Endothelial cell of umbilical vein (primary cell): Measurements from ENCODE around the gene CAMP. TPM values are rescaled to one million over a fixed set of nuclear protein-coding genes. Genes with fewer than 3 reads are reported as not detected.

Experiments
- BruUV-seq: library from RNA; stranded (reverse); fragments of 400-500 nt; replicated peaks from 2 replicates; lab custom pipeline; 2021; lab: Mats Ljungman, UMichigan
- CTCF ChIA-PET: fragments of 300-600, 350-600 bp; sonication (Branson Sonifier 250); formaldehyde crosslinking; loops from one replicate; lab custom pipeline; 2021; ENCODE audit warnings: antibody characterized with exemption, inconsistent platforms; lab: Charles Lee
- POLR2A ChIA-PET: fragments of 300-600, 350-600 bp; sonication (Branson Sonifier 250); formaldehyde crosslinking; loops from one replicate; lab custom pipeline; 2021; ENCODE audit warnings: antibody characterized with exemption, inconsistent platforms; lab: Charles Lee
- DNase-seq: peaks from one replicate; pipeline ENCODE4 v3.0.0-alpha.2; 2011; ENCODE audit warnings: low read depth, low spot score
- FAIRE-seq: peaks from 2 replicates; lab custom pipeline; 2011; peaks lifted over from hg19 to GRCh38; lab: Jason Lieb, UNC
- H2AFZ ChIP-seq: 2 replicates; pipeline ENCODE4 v1.6.0; 2012; ENCODE audit warnings: low read depth, low read length, control low read depth, inconsistent platforms
- H3K27ac ChIP-seq: 2 replicates; pipeline ENCODE4 v1.5.1; 2011; ENCODE audit warnings: low read depth, mild to moderate bottlenecking, control low read depth, low read length, moderate library complexity; ENCODE audit not compliant: insufficient read depth
- H3K27me3 ChIP-seq, 2 experiments: 2 replicates each; pipeline versions ENCODE4 v1.6.0 to v1.6.1; 2011; ENCODE audit warnings: low read length in 2 of 2, mixed read lengths in 1 of 2; ENCODE audit not compliant: control insufficient read depth in 2 of 2, insufficient read depth in 2 of 2
- H3K36me3 ChIP-seq, 2 experiments: 2 replicates in 1 of 2; 3 replicates in 1 of 2; pipeline ENCODE4 v1.5.1; 2011; ENCODE audit warnings: low read length in 2 of 2, mild to moderate bottlenecking in 1 of 2, moderate library complexity in 1 of 2; ENCODE audit not compliant: control insufficient read depth in 2 of 2, insufficient read depth in 2 of 2; ENCODE audit errors: extremely low read depth in 1 of 2
- H3K4me1 ChIP-seq: 3 replicates; pipeline ENCODE4 v1.5.1; 2011; ENCODE audit warnings: mild to moderate bottlenecking, low read length; ENCODE audit not compliant: control insufficient read depth, insufficient read depth; ENCODE audit errors: extremely low read depth
- H3K4me2 ChIP-seq: 2 replicates; pipeline ENCODE4 v1.6.1; 2011; ENCODE audit warnings: low read length, control low read depth, mixed read lengths; ENCODE audit not compliant: insufficient read depth
- H3K4me3 ChIP-seq, 3 experiments: fragments of 200-600 bp in 1 of 3; sonication (generic), shearing (Covaris generic) in 1 of 3; replicated peaks in 1 of 3; 2 replicates each; pipeline ENCODE4 v1.5.1; 2011 to 2016; ENCODE audit warnings: control low read depth in 3 of 3, low read length in 3 of 3, mild to moderate bottlenecking in 2 of 3, inconsistent platforms in 1 of 3, low read depth in 1 of 3, moderate library complexity in 1 of 3; ENCODE audit not compliant: insufficient read depth in 1 of 3
- H3K79me2 ChIP-seq: 2 replicates; pipeline ENCODE4 v1.6.0; 2012; ENCODE audit warnings: low read length, inconsistent platforms; ENCODE audit not compliant: control insufficient read depth, insufficient read depth
- H3K9ac ChIP-seq: replicated peaks from 2 replicates; pipeline ENCODE3; 2011; ENCODE audit warnings: low read length, control low read depth; ENCODE audit not compliant: insufficient read depth; ENCODE audit errors: extremely low read depth
- H3K9me1 ChIP-seq: replicated peaks from 3 replicates; pipeline ENCODE4 v1.6.0; 2011; ENCODE audit warnings: mild to moderate bottlenecking, low read length; ENCODE audit not compliant: control insufficient read depth, insufficient read depth; ENCODE audit errors: extremely low read depth
- H3K9me3 ChIP-seq: replicated peaks from 2 replicates; pipeline ENCODE4 v1.5.1; 2012; ENCODE audit warnings: low read length, inconsistent platforms; ENCODE audit not compliant: control insufficient read depth, insufficient read depth
- H4K20me1 ChIP-seq: replicated peaks from 2 replicates; pipeline ENCODE3; 2011; ENCODE audit warnings: mild to moderate bottlenecking, low read length; ENCODE audit not compliant: control insufficient read depth, insufficient read depth; ENCODE audit errors: extremely low read depth
- CTCF ChIP-seq, 2 donors: IDR thresholded peaks; 1 replicate in 1 of 2; 2 replicates in 1 of 2; pipeline ENCODE4 v1.5.1; 2011; ENCODE audit warnings: low read length in 2 of 2, mild to moderate bottlenecking in 2 of 2, moderate library complexity in 2 of 2, control low read depth in 1 of 2, inconsistent platforms in 1 of 2, low read depth in 1 of 2; ENCODE audit not compliant: insufficient read depth in 1 of 2; ENCODE audit errors: extremely low read depth in 1 of 2
- EZH2 ChIP-seq: IDR thresholded peaks from 2 replicates; pipeline ENCODE4 v1.6.1; 2012; ENCODE audit warnings: borderline replicate concordance, low read depth, mild to moderate bottlenecking, moderate library complexity, low read length, inconsistent platforms; ENCODE audit not compliant: severe bottlenecking
- FOS ChIP-seq: IDR thresholded peaks from 2 replicates; pipeline ENCODE4 v1.6.1; 2011; ENCODE audit warnings: mild to moderate bottlenecking, low read length, moderate library complexity, borderline replicate concordance; ENCODE audit not compliant: insufficient read depth
- GATA2 ChIP-seq: IDR thresholded peaks from 2 replicates; pipeline ENCODE4 v1.7.0; 2011; ENCODE audit warnings: low read depth, mild to moderate bottlenecking, moderate library complexity, mixed read lengths, low read length; ENCODE audit not compliant: insufficient read length, insufficient read depth
- JUN ChIP-seq: IDR thresholded peaks from 2 replicates; pipeline ENCODE4 v1.6.1; 2011; ENCODE audit warnings: borderline replicate concordance, low read depth; ENCODE audit not compliant: insufficient read length, insufficient read depth
- MAX ChIP-seq: IDR thresholded peaks from 2 replicates; pipeline ENCODE4 v1.6.1; 2011; ENCODE audit not compliant: insufficient read depth, insufficient read length
- MYC ChIP-seq: IDR thresholded peaks from one replicate; pipeline ENCODE4 v1.6.1; 2011; ENCODE audit warnings: mild to moderate bottlenecking, low read depth, low read length
- POLR2A ChIP-seq: IDR thresholded peaks from 2 replicates; pipeline ENCODE4 v1.6.1; 2012; ENCODE audit warnings: low read depth, mild to moderate bottlenecking, control low read depth, low read length
- POLR2AphosphoS5 ChIP-seq: IDR thresholded peaks from 2 replicates; pipeline ENCODE4 v1.6.1; 2012; ENCODE audit warnings: low read depth, mild to moderate bottlenecking, control low read depth, low read length, moderate library complexity; ENCODE audit not compliant: insufficient read depth
- dilution Hi-C: fragments of 300-500 bp; cut with MboI; formaldehyde crosslinking; loops from one replicate; pipeline ENCODE4 v1.15.0; 2019; ENCODE audit warnings: low sequenced_read_pairs; ENCODE audit not compliant: extremely low pct_ligation_motif_present
- intact Hi-C: fragments of 100-400 bp; cut with micrococcal nuclease; formaldehyde crosslinking; loops from one replicate; pipeline ENCODE4 v1.10.0; 2022
- polyA plus RNA-seq, 4 experiments: library from polyadenylated mRNA; depleted of rRNA in 3 of 4; stranded (reverse) in 3 of 4; unstranded in 1 of 4; fragments of >200 nt; gene quantifications; 2 replicates each; pipeline versions ENCODE4 v1.2.1 to v1.2.3, GENCODE V29; 2011 to 2012; ENCODE audit warnings: missing spikeins in 1 of 4
- total RNA-seq: library from RNA; stranded (reverse); gene quantifications from 2 replicates; pipeline ENCODE4 v1.2.3, GENCODE V29; 2021

CAMP gene
- total and polyA plus RNA-seq, 2 donors (not counting 3 experiments of a cell fraction or from before 2014, with no cell fraction given): not detected

GRCh38 chr3:48244461-48244860, 21.2 kb downstream of the CAMP start:
- FAIRE-seq (no peak), DNase-seq (no peak)
- no peaks in the 10 kb centered on the region for H3K27me3 ChIP-seq
- H3K9me3 ChIP-seq: no peaks in the 10 kb centered on the region
- H3K36me3 ChIP-seq: no peaks in the 10 kb centered on the region
- H3K4me2 ChIP-seq: no peak overlapping the region
- H3K9me1 ChIP-seq: no peaks in the 10 kb centered on the region
- POLR2A ChIA-PET: interaction anchor here (0.6 to 0.7 kb wide), 2 partner anchors 56 to 461 kb away, joined by 3 read pairs; partner anchors contain the start of gene CDC25A
- no peak overlapping the region for H3K9ac ChIP-seq
- TF ChIP-seq MYC (no peak), EZH2 (no peak), FOS (no peak), JUN (no peak), POLR2A (no peak), CTCF (IDR thresholded peaks at IDR 0.05; ENCODE audit: extremely low read depth in 1 of 2, insufficient read depth in 1 of 2, low read depth in 1 of 2, low read length in 2 of 2) (no peak), MAX (no peak), GATA2 (no peak), POLR2AphosphoS5 (no peak)
- H4K20me1 ChIP-seq: no peaks in the 10 kb centered on the region
- no peak overlapping the region for H3K27ac ChIP-seq
- H3K79me2 ChIP-seq: peaks cover 19% of the 10 kb centered on the region
- BruUV-seq: no TSS peak
- CTCF ChIA-PET: interaction anchor here (1.1 to 7.2 kb wide), 2 partner anchors 87 to 192 kb away, joined by 3 to 91 read pairs; no protein-coding TSS in a partner anchor
- no peak overlapping the region for H3K4me3 ChIP-seq
- H3K4me1 ChIP-seq: peaks cover 22% of the 10 kb centered on the region
- dilution Hi-C loops: no loop called here
- intact Hi-C loops: no loop called here
- H2AFZ ChIP-seq: no peak overlapping the region
